WTC11 (cell line): Measurements from ENCODE around the gene ZNF438.

Experiments used
- ATF2 ChIP-seq: sonication (generic); formaldehyde crosslinking; IDR thresholded peaks from 2 replicates; pipeline ENCODE4 v1.8.1; 2022; ENCODE audit warnings: low read depth, missing genetic modification reagents, borderline replicate concordance
- CREB1 ChIP-seq: sonication (generic); formaldehyde crosslinking; IDR thresholded peaks from 2 replicates; pipeline ENCODE4 v1.8.0; 2023; ENCODE audit warnings: mild to moderate bottlenecking, missing genetic modification reagents
- CTCF ChIP-seq: fragments of 200-600 bp; IDR thresholded peaks from 2 replicates; pipeline ENCODE4 v1.8.0; 2022; ENCODE audit warnings: antibody characterized with exemption
- JUN ChIP-seq: sonication (generic); formaldehyde crosslinking; IDR thresholded peaks from 2 replicates; pipeline ENCODE4 v1.8.0; 2023; ENCODE audit warnings: mild to moderate bottlenecking, missing genetic modification reagents
- MLX ChIP-seq: sonication (generic); formaldehyde crosslinking; IDR thresholded peaks from 2 replicates; pipeline ENCODE4 v1.8.1; 2023; ENCODE audit warnings: mild to moderate bottlenecking, missing genetic modification reagents, moderate library complexity
- NR1H2 ChIP-seq: sonication (generic); formaldehyde crosslinking; IDR thresholded peaks from 2 replicates; pipeline ENCODE4 v1.9.0; 2021; ENCODE audit warnings: mild to moderate bottlenecking, moderate library complexity, missing genetic modification reagents
- NR2C2 ChIP-seq: sonication (generic); formaldehyde crosslinking; IDR thresholded peaks from 2 replicates; pipeline ENCODE4 v1.8.0; 2022; ENCODE audit warnings: mild to moderate bottlenecking, missing genetic modification reagents
- ZNF232 ChIP-seq: sonication (generic); formaldehyde crosslinking; IDR thresholded peaks from 2 replicates; pipeline ENCODE4 v1.8.0; 2022; ENCODE audit warnings: mild to moderate bottlenecking, missing genetic modification reagents
- ZNF425 ChIP-seq: fragments of 250-450 bp; sonication (Bioruptor Pico); conservative IDR thresholded peaks from 2 replicates; pipeline ENCODE4 v1.9.0; 2021; ENCODE audit warnings: mild to moderate bottlenecking

DNA sequence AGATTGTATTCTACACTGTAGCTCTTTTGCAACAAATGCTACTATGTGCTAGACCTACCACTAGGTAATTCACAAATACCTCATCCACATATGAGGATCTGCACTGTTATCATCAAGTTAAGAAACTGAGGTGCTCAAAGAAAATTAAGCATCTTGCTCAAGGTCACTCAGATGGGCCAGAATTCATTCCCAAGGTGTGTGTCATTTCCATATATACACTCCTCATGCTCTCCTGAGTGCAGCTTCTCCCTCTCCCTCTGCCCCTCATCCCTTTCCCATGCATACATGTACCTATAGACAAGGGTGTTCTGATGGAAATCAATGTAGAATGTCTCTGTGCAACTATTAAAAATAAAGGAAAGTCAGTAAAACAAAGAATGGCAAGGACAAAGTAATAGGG lies 146.2 kb downstream of the ZNF438 start:
- no peak for TF ChIP-seq JUN
- TF ChIP-seq CREB1 (CRISPR knock-in tag), result no peak
- TF ChIP-seq MLX (CRISPR knock-in tag), result no peak
- no peak for TF ChIP-seq NR2C2
- TF ChIP-seq ZNF232 (CRISPR knock-in tag), result no peak
- TF ChIP-seq CTCF, result no peak
- TF ChIP-seq NR1H2 (CRISPR knock-in tag), result no peak
- no peak for TF ChIP-seq ZNF425
- TF ChIP-seq ATF2 (CRISPR knock-in tag), result no peak
